ENCODE results near the gene LRRC41. TPM values are rescaled to one million over a fixed set of nuclear protein-coding genes. Genes with fewer than 3 reads are reported as not detected.
A peak's percentile ranks its signal among the peaks of the same experiment; 100 is the strongest.

Gene LRRC41
- total RNA-seq, 1 donor from 2014 or later: 99.0 TPM

DNA sequence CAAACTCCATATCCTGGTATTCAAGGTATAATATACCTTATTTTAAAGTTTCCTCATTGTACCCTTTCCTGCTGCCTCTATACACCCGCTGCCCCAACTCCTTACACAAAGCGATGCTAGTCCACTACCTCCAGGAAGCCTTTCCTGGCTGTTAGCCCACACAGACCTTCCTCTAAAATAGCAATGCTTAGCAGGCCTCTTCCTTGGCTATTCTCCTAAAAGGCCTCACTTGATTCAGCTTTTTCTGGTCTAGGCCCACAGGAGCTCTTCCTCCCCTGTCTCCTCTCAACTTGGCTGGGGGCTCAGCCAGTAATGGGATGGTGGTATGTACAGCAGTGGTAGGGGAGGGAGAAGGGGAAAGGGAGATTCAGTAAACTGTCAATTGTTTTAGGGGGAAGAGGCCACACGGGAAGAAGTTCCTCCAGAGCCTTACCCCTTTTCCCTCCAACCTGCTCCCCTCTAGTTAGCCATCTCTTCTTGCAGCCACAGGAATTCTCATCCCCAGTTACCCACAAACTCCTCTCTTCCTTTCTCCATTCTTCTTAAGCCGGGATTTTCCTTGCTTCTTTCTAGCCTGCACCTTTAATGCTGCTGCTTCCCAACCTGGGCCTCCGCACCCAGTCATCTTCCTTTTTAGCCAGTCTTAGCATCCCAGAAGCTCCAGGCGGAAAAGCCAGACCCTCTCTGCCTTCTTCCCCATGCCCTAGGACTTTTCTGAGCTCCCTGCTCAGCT lies 2.6 kb downstream of the LRRC41 start:
- H3K4me3 Mint-ChIP-seq: peak overlapping the region; percentile 99
- peaks cover 45% of the 10 kb centered on the region for H3K4me1 Mint-ChIP-seq
- H3K36me3 Mint-ChIP-seq (ENCODE audit: low read depth): peaks cover 21% of the 10 kb centered on the region
- peak overlapping the region; percentile 100 for H3K27ac Mint-ChIP-seq (ENCODE audit: unreplicated experiment)
- DNase-seq (ENCODE audit: low read depth, low spot score): no peak
- H3K9me3 Mint-ChIP-seq: no peaks in the 10 kb centered on the region
- no peaks in the 10 kb centered on the region for H3K27me3 Mint-ChIP-seq (ENCODE audit: low read depth)
- TF ChIP-seq, protein P1, sequence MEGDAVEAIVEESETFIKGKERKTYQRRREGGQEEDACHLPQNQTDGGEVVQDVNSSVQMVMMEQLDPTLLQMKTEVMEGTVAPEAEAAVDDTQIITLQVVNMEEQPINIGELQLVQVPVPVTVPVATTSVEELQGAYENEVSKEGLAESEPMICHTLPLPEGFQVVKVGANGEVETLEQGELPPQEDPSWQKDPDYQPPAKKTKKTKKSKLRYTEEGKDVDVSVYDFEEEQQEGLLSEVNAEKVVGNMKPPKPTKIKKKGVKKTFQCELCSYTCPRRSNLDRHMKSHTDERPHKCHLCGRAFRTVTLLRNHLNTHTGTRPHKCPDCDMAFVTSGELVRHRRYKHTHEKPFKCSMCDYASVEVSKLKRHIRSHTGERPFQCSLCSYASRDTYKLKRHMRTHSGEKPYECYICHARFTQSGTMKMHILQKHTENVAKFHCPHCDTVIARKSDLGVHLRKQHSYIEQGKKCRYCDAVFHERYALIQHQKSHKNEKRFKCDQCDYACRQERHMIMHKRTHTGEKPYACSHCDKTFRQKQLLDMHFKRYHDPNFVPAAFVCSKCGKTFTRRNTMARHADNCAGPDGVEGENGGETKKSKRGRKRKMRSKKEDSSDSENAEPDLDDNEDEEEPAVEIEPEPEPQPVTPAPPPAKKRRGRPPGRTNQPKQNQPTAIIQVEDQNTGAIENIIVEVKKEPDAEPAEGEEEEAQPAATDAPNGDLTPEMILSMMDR (conservative IDR thresholded peaks at IDR 0.05): no peak

DNA sequence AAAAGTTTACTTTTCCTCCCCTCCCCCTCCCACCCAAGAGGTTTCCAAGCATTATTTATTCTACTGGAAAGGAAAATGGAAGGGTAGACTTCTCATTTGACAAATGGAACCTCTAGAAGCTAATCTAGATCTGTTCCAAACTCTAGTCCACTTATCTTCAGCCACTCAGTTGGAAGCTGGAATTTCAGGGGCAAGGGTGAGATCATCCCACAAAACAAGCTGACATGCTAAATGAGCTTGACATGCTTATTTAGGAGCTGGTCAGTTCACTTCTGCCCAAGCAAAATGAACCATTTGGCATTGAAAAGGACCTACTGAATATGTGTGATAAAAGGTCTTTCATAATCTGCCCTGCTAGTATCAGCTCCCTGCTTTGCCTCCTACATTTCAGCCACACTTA lies 5.0 kb downstream of the LRRC41 start:
- H3K27ac Mint-ChIP-seq (ENCODE audit: unreplicated experiment): no peak overlapping the region
- no peak for DNase-seq (ENCODE audit: low read depth, low spot score)
- no peaks in the 10 kb centered on the region for H3K9me3 Mint-ChIP-seq
- peaks cover 26% of the 10 kb centered on the region for H3K4me1 Mint-ChIP-seq
- H3K4me3 Mint-ChIP-seq: peak overlapping the region; percentile 80
- H3K36me3 Mint-ChIP-seq (ENCODE audit: low read depth): peaks cover 22% of the 10 kb centered on the region
- TF ChIP-seq, protein P1 (conservative IDR thresholded peaks at IDR 0.05): no peak
- no peaks in the 10 kb centered on the region for H3K27me3 Mint-ChIP-seq (ENCODE audit: low read depth)

DNA sequence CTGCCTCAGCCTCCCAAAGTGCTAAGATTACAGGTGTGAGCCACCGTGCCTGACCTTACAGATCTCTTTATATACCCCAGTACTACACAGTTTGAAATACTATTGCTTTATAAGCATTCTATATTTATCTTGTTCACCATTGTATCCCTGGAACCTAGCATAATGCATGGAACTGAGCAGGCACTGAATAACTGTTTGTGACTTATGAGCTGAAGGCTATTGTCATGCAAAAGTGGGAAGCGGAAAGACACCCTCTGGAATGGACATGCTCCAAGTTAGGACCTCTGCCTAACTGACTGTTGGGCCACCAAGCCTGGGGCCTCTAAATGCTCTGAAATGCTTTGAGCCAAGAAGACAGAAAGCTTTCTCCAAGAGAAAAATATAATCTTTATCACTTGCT lies 8.1 kb downstream of the LRRC41 start:
- no peak for DNase-seq (ENCODE audit: low read depth, low spot score)
- H3K27ac Mint-ChIP-seq (ENCODE audit: unreplicated experiment): no peak overlapping the region
- H3K27me3 Mint-ChIP-seq (ENCODE audit: low read depth): no peaks in the 10 kb centered on the region
- TF ChIP-seq, protein P1 (conservative IDR thresholded peaks at IDR 0.05): no peak
- peaks cover 22% of the 10 kb centered on the region for H3K36me3 Mint-ChIP-seq (ENCODE audit: low read depth)
- peaks cover 13% of the 10 kb centered on the region for H3K4me1 Mint-ChIP-seq
- no peaks in the 10 kb centered on the region for H3K9me3 Mint-ChIP-seq
- H3K4me3 Mint-ChIP-seq: no peak overlapping the region

DNA sequence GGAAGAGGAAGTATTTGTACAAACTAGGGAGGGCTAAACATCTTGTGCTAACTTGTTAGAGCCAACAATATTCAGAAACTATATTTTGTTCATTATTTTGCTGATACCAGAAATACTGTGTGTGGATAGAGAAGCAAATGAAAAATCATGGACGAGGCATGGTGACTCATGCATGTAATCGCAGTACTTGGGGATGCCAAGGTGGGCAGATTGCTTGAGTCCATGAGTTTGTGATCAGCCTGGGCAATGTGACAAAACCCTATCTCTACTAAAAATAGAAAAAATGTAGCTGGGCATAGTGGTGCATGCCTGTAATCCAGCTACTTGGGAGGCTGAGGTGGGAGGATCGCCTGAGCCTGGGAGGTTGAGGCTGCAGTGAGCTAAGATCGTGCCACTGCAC lies 13.4 kb downstream of the LRRC41 start:
- TF ChIP-seq, protein P1 (conservative IDR thresholded peaks at IDR 0.05): no peak
- Mint-ChIP-seq H3K4me1 (no peaks in the 10 kb centered on the region), H3K27ac (ENCODE audit: unreplicated experiment) (no peak overlapping the region)

DNA sequence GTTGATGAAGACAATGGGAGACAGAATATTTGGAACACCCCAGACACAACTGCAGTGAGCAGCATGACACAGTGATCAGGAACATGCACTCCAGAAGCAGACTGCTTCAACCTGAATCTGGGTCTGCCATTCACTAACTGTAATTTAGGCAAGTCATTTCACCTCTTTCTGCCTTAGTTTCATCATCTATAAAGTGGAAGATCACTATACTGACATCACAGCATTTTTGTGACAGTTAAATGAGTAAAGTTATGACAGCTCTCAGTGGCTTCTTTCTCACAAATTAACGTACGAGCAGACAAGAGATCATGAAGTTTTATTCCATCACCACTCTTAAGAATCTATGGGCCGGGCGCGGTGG lies 14.3 kb downstream of the LRRC41 start:
- no peak for DNase-seq (ENCODE audit: low read depth, low spot score)
- Mint-ChIP-seq H3K4me3 (no peak overlapping the region), H3K27ac (ENCODE audit: unreplicated experiment) (no peak overlapping the region), H3K4me1 (no peaks in the 10 kb centered on the region), H3K36me3 (ENCODE audit: low read depth) (peaks cover 15% of the 10 kb centered on the region), H3K9me3 (no peaks in the 10 kb centered on the region), H3K27me3 (ENCODE audit: low read depth) (no peaks in the 10 kb centered on the region)
- TF ChIP-seq, protein P1 (conservative IDR thresholded peaks at IDR 0.05): no peak

More for the DNA sequence above, 13.4 kb downstream of the LRRC41 start:
- no peak for DNase-seq (ENCODE audit: low read depth, low spot score)
- Mint-ChIP-seq H3K9me3 (no peaks in the 10 kb centered on the region), H3K36me3 (ENCODE audit: low read depth) (peaks cover 11% of the 10 kb centered on the region), H3K4me3 (no peak overlapping the region), H3K27me3 (ENCODE audit: low read depth) (no peaks in the 10 kb centered on the region)

Measured in neural crest cell (in vitro differentiated cells).